ENCODE results near the gene DGKD.

DNA sequence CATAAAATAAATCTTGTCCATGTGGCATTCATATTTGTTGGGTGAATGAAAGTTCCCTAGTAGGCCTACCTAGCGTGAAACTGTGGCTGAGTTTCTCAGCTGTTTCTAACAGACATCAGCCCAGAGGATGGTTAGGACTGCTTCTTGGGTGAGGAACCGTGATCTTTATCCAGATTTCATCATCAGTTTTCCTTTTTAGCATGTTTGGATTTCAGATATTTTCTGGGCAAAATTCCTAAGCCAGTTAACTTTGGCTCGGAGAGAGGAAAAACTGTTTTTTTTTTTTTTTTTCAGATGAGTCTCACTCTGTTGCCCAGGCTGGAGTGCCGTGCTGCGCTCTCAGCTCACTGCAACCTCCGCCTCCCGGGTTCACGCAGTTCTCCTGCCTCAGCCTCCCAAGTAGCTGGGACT, 53.5 kb downstream of the DGKD start:
- no peak for TF ChIP-seq POLR2AphosphoS5 (IDR thresholded peaks at IDR 0.05)
- TF ChIP-seq, protein P1, sequence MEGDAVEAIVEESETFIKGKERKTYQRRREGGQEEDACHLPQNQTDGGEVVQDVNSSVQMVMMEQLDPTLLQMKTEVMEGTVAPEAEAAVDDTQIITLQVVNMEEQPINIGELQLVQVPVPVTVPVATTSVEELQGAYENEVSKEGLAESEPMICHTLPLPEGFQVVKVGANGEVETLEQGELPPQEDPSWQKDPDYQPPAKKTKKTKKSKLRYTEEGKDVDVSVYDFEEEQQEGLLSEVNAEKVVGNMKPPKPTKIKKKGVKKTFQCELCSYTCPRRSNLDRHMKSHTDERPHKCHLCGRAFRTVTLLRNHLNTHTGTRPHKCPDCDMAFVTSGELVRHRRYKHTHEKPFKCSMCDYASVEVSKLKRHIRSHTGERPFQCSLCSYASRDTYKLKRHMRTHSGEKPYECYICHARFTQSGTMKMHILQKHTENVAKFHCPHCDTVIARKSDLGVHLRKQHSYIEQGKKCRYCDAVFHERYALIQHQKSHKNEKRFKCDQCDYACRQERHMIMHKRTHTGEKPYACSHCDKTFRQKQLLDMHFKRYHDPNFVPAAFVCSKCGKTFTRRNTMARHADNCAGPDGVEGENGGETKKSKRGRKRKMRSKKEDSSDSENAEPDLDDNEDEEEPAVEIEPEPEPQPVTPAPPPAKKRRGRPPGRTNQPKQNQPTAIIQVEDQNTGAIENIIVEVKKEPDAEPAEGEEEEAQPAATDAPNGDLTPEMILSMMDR (IDR thresholded peaks at IDR 0.05): no peak
- TF ChIP-seq POLR2A (IDR thresholded peaks at IDR 0.05): no peak

All from prostate gland (tissue), 2 donors.